ENCODE measurements around the gene LIMCH1. TPM values are rescaled to one million over a fixed set of nuclear protein-coding genes. Genes with fewer than 3 reads are reported as not detected.

LIMCH1 gene
- total RNA-seq, 2 experiments from 2014 or later = not detected

DNA sequence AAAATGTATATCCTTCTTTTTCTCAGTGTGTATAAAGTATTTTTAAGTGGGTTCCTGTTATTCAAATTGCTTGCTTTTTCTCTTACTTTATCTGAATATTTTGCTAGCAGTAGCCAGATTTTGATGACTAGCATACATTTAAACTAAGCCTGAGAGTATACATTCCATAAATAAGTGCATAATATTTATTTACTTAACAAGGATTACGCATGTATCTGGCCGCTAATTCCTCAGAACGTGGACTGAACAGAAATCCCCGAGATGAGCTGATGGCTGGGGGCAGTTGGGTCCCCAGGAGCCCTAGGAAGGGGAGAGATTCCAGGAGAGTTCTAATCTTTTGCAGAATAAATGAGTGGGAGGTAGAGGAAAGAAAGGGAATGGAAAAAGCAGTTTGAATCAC lies 119.6 kb downstream of the LIMCH1 start:
- POLR2A ChIA-PET = no interaction called here
- Mint-ChIP-seq H3K27me3 (peaks cover 11% of the 10 kb centered on the region), H3K36me3 (ENCODE audit: low read depth) (no peaks in the 10 kb centered on the region), H3K4me3 (no peak overlapping the region), H3K4me1 (ENCODE audit: low read depth) (no peaks in the 10 kb centered on the region), H3K27ac (no peak overlapping the region), H3K9me3 (no peaks in the 10 kb centered on the region)
- ATAC-seq = no peak
- intact Hi-C loops (cut with micrococcal nuclease) = no loop called here
- CTCF ChIA-PET = no interaction called here
- DNase-seq = no peak
- TF ChIP-seq, protein P1, sequence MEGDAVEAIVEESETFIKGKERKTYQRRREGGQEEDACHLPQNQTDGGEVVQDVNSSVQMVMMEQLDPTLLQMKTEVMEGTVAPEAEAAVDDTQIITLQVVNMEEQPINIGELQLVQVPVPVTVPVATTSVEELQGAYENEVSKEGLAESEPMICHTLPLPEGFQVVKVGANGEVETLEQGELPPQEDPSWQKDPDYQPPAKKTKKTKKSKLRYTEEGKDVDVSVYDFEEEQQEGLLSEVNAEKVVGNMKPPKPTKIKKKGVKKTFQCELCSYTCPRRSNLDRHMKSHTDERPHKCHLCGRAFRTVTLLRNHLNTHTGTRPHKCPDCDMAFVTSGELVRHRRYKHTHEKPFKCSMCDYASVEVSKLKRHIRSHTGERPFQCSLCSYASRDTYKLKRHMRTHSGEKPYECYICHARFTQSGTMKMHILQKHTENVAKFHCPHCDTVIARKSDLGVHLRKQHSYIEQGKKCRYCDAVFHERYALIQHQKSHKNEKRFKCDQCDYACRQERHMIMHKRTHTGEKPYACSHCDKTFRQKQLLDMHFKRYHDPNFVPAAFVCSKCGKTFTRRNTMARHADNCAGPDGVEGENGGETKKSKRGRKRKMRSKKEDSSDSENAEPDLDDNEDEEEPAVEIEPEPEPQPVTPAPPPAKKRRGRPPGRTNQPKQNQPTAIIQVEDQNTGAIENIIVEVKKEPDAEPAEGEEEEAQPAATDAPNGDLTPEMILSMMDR (IDR thresholded peaks at IDR 0.05) = no peak

DNA sequence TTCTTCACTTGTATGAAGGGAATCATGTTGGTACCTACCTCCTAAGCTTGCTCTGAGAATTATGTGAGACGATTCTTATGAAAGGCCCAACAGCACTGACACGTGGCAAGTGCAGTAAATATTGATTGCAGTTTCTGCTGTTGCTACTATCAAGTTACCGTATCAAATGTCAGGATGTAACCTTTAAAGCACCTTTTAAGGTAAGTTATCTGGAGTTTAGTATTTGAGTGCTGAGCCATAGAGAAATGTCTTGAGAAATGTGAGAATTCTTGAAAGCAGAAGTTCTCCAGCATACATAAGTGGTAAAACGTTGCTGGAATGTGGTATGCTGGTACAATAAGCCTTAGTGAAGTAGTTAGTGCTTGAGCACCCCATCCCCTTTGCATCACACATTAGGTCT lies 120.2 kb downstream of the LIMCH1 start:
- no peaks in the 10 kb centered on the region for H3K36me3 Mint-ChIP-seq (ENCODE audit: low read depth)
- no peaks in the 10 kb centered on the region for H3K9me3 Mint-ChIP-seq
- TF ChIP-seq, protein P1 (IDR thresholded peaks at IDR 0.05) = no peak
- peaks cover 11% of the 10 kb centered on the region for H3K27me3 Mint-ChIP-seq
- intact Hi-C loops (cut with micrococcal nuclease) = no loop called here
- H3K27ac Mint-ChIP-seq = no peak overlapping the region
- no peak for ATAC-seq
- ChIA-PET CTCF (no interaction called here), POLR2A (no interaction called here)
- no peak overlapping the region for H3K4me3 Mint-ChIP-seq
- H3K4me1 Mint-ChIP-seq (ENCODE audit: low read depth) = no peaks in the 10 kb centered on the region
- DNase-seq = no peak

DNA sequence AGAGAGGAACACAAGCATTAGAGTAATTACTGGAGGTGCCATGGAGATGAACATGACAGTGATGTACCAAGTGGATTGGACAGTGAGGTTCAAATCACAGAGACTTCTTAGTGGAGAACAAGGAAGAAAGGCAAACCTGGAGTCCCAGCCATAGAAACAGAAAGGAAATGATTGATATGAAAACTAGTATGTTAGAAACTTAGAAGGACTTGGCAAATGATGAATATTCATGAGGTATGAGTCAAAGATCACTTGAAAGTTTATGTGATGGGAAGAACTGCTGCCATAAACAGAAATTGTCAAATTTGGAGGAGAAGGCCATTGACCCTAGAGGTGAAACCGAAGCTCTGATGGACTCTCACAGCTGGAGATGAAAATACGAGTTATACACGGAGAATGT lies 122.4 kb downstream of the LIMCH1 start:
- ChIA-PET CTCF (interaction anchor here (1.5 to 4.9 kb wide), 5 partner anchors 9 to 681 kb away, joined by 4 to 65 read pairs (median 8); no protein-coding TSS in a partner anchor), POLR2A (no interaction called here)
- ATAC-seq (no peak), DNase-seq (no peak)
- no peak overlapping the region for H3K4me3 Mint-ChIP-seq
- TF ChIP-seq, protein P1 (IDR thresholded peaks at IDR 0.05) = no peak
- H3K4me1 Mint-ChIP-seq (ENCODE audit: low read depth) = no peaks in the 10 kb centered on the region
- H3K27me3 Mint-ChIP-seq = peaks cover 15% of the 10 kb centered on the region
- no peak overlapping the region for H3K27ac Mint-ChIP-seq
- no peaks in the 10 kb centered on the region for H3K9me3 Mint-ChIP-seq
- H3K36me3 Mint-ChIP-seq (ENCODE audit: low read depth) = no peaks in the 10 kb centered on the region
- intact Hi-C loops (cut with micrococcal nuclease) = loop anchor here (10.0 kb wide), 1 partner anchor 726 kb away; no protein-coding TSS in a partner anchor

DNA sequence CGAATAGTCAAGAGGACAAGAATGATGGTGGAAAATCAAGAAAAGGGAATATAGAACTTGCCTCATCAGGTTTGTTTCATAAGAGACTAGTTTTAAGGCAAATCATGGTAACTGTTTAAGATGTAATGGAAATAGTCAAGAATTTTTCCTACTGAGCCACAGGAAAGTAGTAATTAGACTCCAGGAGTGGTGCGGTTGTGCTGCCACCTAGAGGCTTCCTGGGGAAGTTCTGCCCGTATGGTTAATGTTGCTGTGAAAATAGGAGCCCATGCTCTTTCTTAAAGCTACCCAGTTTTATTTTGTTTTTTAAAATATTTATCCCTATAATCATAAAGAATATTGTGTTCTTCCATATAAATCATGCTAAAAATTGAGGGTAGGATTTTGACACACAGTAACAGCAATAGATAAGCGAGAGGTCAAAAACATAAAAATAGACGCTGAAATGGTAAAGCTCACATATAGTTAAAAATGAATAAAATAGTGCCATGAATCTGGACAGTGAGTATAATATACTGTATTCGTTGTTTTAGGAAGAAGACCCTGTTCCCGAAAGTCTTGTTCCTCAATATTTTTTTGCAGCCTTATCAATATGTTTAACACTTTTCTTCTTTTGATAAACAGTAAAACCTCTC lies 123.6 kb downstream of the LIMCH1 start:
- no peaks in the 10 kb centered on the region for H3K36me3 Mint-ChIP-seq (ENCODE audit: low read depth)

More for the DNA sequence above, 123.6 kb downstream of the LIMCH1 start:
- no peaks in the 10 kb centered on the region for H3K9me3 Mint-ChIP-seq
- TF ChIP-seq, protein P1 (IDR thresholded peaks at IDR 0.05) = peak; percentile 88
- CTCF ChIA-PET = interaction anchor here (0.6 to 4.9 kb wide), 24 partner anchors 8 to 810 kb away, joined by 3 to 65 read pairs (median 4); no protein-coding TSS in a partner anchor
- H3K4me3 Mint-ChIP-seq = no peak overlapping the region
- POLR2A ChIA-PET = no interaction called here
- H3K27ac Mint-ChIP-seq = no peak overlapping the region
- no peaks in the 10 kb centered on the region for H3K4me1 Mint-ChIP-seq (ENCODE audit: low read depth)
- peaks cover 12% of the 10 kb centered on the region for H3K27me3 Mint-ChIP-seq
- ATAC-seq = no peak
- intact Hi-C loops (cut with micrococcal nuclease) = loop anchor here (1.0 to 10.0 kb wide), 2 partner anchors 380 to 727 kb away; no protein-coding TSS in a partner anchor
- DNase-seq = peak; percentile 64
